ENCODE measurements around the gene CFAP157. TPM values are rescaled to one million over a fixed set of nuclear protein-coding genes. Genes with fewer than 3 reads are reported as not detected.
A peak's percentile ranks its signal among the peaks of the same experiment; 100 is the strongest.

CFAP157 gene
- total and polyA plus RNA-seq, 2 donors (not counting 3 experiments of a cell fraction or from before 2014, with no cell fraction given) = 0.03 TPM; not detected in 1

- intact Hi-C loops (cut with micrococcal nuclease) = no loop called here
- Histone ChIP-seq H3K36me3 (ENCODE audit: control insufficient read depth in 2 of 2, extremely low read depth in 1 of 2, insufficient read depth in 2 of 2, low read length in 2 of 2) (peaks cover 36 to 59% of the 10 kb centered on the region in 2 experiments), H3K27me3 (ENCODE audit: control insufficient read depth in 2 of 2, insufficient read depth in 2 of 2, low read length in 2 of 2) (no peaks in the 10 kb centered on the region), H3K9ac (replicated peaks; ENCODE audit: extremely low read depth, insufficient read depth, low read length) (no peak overlapping the region), H3K4me3 (replicated peaks in 1 of 3; ENCODE audit: insufficient read depth in 1 of 3, low read depth in 1 of 3, low read length in 3 of 3) (no peak overlapping the region), H3K4me1 (ENCODE audit: control insufficient read depth, extremely low read depth, insufficient read depth, low read length) (no peaks in the 10 kb centered on the region), H2AFZ (ENCODE audit: low read depth, low read length) (no peak overlapping the region), H3K27ac (ENCODE audit: insufficient read depth, low read depth, low read length) (no peak overlapping the region), H3K4me2 (ENCODE audit: insufficient read depth, low read length) (no peak overlapping the region), H4K20me1 (replicated peaks; ENCODE audit: control insufficient read depth, extremely low read depth, insufficient read depth, low read length) (no peaks in the 10 kb centered on the region), H3K9me1 (replicated peaks; ENCODE audit: control insufficient read depth, extremely low read depth, insufficient read depth, low read length) (no peaks in the 10 kb centered on the region), H3K79me2 (ENCODE audit: control insufficient read depth, insufficient read depth, low read length) (no peaks in the 10 kb centered on the region), H3K9me3 (replicated peaks; ENCODE audit: control insufficient read depth, insufficient read depth, low read length) (no peaks in the 10 kb centered on the region)
- DNase-seq (ENCODE audit: low read depth, low spot score) (no peak), FAIRE-seq (peak; percentile 53)
- ChIA-PET CTCF (interaction anchor here (1.4 to 3.5 kb wide), 3 partner anchors 8 to 42 kb away, joined by 3 to 15 read pairs (median 4); partner anchors contain the start of gene TOR2A), POLR2A (interaction anchor here (1.3 kb wide), 1 partner anchor 28 kb away, joined by 4 read pairs; no protein-coding TSS in a partner anchor)
- no TSS peak for BruUV-seq (replicated peaks)
- dilution Hi-C loops (cut with MboI; ENCODE audit: extremely low pct_ligation_motif_present, low sequenced_read_pairs) = no loop called here
- TF ChIP-seq GATA2 (IDR thresholded peaks at IDR 0.05; ENCODE audit: insufficient read depth, insufficient read length, low read depth, low read length) (no peak), CTCF (IDR thresholded peaks at IDR 0.05; ENCODE audit: extremely low read depth in 1 of 2, insufficient read depth in 1 of 2, low read depth in 1 of 2, low read length in 2 of 2) (no peak), JUN (IDR thresholded peaks at IDR 0.05; ENCODE audit: borderline replicate concordance, insufficient read depth, insufficient read length, low read depth) (no peak), POLR2AphosphoS5 (IDR thresholded peaks at IDR 0.05; ENCODE audit: insufficient read depth, low read depth, low read length) (no peak), MAX (IDR thresholded peaks at IDR 0.05; ENCODE audit: insufficient read depth, insufficient read length) (no peak), FOS (IDR thresholded peaks at IDR 0.05; ENCODE audit: borderline replicate concordance, insufficient read depth, low read length) (no peak), POLR2A (IDR thresholded peaks at IDR 0.05; ENCODE audit: low read depth, low read length) (no peak), MYC (IDR thresholded peaks at IDR 0.05; ENCODE audit: low read depth, low read length) (no peak)
These were observed 35.8 kb downstream of the CFAP157 start for GRCh38 chr9:127742435-127743088.

All from endothelial cell of umbilical vein (primary cell).